GM19438 (cell line): Measurements from ENCODE around the gene CRTC1.
"Not testable (repeated sequence)": the region's sequence is repeated elsewhere in the genome, so short reads cannot be mapped to it uniquely, and the experiment has no call there.

Experiments
- ATAC-seq: cut with Tn5 transposase; IDR thresholded peaks from one replicate; pipeline ENCODE4 v1.9.1; 2021; ENCODE audit warnings: low read depth; ENCODE audit not compliant: unreplicated experiment

CRTC1 gene

DNA sequence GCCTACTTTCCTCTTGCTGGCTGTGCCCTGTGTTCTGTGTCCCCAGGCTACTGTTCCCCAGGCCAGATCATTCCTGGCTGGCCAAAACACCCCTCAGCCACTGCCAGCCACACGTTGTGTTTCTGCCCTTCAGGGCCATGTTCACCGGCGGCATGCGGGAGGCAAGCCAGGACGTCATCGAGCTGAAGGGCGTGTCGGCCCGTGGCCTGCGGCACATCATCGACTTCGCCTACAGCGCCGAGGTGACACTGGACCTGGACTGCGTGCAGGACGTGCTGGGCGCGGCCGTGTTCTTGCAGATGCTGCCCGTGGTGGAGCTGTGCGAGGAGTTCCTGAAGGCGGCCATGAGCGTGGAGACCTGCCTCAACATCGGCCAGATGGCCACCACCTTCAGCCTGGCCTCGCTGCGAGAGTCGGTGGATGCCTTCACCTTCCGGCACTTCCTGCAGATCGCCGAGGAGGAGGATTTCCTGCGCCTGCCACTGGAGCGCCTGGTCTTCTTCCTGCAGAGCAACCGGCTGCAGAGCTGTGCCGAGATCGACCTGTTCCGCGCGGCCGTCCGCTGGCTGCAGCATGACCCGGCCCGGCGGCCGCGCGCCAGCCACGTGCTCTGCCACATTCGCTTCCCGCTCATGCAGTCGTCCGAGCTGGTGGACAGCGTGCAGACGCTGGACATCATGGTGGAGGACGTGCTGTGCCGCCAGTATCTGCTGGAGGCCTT is 15.8 kb upstream of the CRTC1 start:
- ATAC-seq: no peak

DNA sequence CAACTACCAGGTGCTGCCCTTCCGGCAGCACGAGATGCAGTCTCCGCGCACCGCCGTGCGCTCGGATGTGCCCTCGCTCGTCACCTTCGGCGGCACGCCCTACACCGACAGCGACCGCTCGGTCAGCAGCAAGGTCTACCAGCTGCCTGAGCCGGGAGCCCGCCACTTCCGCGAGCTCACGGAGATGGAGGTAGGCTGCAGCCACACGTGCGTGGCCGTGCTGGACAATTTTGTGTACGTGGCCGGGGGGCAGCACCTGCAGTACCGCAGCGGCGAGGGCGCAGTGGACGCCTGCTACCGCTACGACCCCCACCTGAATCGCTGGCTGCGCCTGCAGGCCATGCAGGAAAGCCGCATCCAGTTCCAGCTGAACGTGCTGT is 15.2 kb upstream of the CRTC1 start:
- no peak for ATAC-seq

DNA sequence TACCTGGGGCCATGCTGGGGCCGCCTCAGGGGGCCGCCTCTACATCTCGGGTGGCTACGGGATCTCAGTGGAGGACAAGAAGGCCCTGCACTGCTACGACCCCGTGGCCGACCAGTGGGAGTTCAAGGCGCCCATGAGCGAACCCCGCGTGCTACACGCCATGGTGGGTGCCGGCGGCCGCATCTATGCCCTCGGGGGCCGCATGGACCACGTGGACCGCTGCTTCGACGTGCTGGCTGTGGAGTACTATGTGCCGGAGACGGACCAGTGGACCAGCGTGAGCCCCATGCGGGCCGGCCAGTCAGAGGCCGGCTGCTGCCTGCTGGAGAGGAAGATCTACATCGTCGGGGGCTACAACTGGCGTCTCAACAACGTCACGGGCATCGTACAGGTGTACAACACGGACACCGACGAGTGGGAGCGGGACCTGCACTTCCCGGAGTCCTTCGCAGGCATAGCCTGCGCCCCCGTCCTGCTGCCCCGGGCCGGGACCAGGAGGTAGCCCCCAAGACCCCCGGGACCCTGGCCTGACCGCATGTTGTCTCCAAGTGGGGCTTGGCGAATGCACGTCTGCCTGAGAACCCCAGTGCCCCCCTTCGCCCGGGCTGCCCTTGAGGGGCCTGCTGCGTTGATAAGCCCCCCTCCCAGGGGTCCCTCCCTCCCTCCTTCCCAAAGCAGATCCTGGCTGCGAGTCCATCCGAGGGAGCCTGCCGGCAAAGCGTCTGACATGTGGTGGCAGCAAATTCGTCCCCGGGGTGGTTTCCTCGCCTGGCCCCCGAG is 14.5 kb upstream of the CRTC1 start:
- ATAC-seq: no peak

DNA sequence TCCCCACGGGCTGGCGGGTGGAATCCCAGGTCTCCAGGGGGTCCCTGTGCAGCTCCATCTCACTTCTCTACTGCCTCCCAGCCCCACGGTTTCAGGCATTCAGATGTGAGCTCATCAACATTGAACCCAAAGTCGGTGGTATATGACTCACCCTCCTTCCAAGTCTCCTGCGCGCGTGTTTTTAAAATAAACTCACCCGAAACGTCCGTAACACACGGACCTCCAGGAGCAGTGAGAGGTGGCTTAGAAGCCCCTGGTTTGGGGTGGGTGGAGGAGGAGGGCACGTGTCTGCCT is 14.0 kb upstream of the CRTC1 start:
- ATAC-seq: no peak

DNA sequence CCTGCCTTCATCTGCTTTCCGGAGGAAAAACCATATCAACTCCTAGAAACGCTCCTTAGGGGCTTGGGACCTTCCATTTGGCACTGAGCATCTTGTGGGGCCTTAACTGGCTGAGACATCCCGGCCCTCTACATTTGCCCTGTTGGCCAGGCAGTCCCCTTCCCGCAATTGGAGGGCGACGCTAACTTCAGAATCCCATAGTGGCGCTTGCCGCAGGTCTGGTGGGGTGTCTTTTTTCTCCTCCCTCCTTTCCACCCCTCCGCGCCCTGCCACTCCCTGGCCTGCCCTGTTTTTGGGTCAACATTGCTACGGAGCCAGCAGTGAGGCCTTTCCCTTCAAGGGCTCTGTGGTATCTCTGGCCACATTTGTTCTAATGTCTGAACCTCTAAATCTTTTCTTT is 13.6 kb upstream of the CRTC1 start:
- no peak for ATAC-seq

DNA sequence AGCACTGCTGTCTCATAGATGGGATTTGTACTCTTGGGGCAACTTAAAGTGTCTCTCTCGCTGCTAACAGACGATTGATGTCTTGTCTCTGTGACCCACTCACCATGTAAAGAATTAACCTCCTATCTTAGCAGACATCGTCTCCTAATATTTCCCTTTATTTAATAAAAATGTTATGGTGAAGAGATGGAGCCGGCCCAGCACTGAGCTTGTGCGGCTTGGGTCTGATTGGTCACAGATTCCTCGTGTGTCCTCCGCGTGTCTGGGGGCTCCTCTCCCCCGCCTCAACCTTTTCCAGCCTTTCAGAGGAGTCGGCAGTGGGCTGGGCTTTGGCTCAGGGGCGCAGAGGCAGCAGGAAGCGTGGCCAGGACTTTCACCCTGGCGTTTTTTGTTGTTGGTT is 13.2 kb upstream of the CRTC1 start:
- no peak for ATAC-seq

DNA sequence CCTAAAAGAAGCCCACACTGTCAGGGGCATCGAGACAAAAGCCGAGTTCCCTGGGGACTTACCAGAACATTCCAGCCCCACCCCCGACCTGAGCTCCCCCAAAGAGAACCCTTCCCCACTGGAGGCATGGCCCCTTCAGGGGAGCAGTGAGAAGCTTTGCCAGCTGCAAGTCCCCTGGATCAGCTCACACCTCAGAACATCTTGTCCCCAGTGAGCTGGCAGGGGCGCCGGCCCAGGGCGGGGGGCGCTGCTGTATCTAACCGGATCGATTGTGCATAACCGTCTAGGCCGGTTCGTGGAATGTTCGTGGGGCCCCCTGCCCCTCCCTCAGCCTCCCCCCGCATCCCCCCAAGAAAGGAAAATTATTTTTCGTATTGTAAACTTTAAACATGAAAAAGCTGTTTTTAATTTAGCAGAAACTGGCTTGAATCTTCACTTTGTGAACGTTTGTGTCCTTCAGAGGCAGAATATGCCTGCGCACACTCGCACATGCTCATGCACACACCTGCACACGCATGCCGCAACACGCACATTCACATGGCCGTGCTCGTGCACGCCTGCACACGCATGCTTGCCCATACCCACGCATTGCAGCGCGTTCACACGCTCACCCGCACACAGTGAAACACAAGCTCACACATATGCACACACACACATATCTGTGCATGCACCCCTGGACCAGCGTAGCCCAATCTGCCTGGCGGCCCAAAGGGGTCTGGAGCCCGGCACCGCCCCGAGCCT is 12.0 kb upstream of the CRTC1 start:
- ATAC-seq: no peak

DNA sequence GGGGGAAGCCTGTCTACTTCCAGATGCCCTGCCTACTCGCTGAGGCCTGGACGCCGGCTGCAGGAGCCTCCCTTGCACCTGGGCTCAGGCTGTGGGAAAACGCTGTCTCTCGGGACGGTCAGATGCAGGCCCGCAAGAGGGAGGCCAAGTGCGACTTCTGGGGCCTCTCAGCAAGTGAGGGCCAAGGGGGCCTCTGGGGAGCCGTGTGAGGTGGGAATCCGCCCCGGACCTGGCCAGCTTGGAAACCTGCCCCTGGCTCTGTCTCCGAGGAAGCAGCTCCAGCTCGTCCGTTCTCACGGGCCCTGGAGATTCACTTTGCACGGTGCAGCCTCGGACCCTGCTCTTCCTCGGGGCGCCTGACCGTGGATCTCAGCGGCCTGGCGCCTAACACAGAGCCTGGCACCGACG is 11.4 kb upstream of the CRTC1 start:
- ATAC-seq: no peak

DNA sequence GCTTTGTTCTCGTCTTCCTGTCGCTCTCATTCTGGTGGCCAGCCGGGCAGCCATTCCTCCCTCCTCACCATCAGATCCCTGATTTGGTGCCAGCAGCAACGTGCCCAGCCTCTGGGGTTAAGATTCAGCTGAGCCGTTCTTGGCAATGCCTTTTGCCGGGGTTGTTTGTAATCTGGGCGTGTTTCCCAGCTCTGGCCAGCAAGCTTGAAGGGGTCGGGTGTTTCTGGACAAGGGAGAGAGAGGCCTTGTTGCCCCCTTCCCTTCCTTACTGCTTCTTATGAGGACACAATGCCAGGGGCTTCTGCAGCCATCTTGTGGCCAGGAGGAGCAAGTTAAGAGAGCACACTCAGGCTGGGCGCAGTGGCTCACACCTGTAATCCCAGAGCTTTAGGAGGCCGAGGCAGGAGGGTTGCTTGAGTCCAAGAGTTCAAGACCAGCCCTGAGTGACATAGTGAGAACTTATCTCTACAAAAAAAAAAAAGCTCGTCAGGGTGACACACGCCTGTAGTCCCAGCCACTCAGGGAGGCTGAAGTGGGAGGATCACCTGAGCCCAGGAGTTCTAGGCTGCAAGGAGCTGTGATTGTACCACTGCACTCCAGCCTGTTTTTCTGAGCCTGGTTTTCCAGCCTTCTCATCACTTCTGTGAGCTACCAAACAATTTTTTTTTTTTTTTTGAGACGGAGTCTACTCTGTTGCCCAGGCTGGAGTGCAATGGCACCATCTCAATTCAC is 10.7 kb upstream of the CRTC1 start:
- ATAC-seq: no peak

DNA sequence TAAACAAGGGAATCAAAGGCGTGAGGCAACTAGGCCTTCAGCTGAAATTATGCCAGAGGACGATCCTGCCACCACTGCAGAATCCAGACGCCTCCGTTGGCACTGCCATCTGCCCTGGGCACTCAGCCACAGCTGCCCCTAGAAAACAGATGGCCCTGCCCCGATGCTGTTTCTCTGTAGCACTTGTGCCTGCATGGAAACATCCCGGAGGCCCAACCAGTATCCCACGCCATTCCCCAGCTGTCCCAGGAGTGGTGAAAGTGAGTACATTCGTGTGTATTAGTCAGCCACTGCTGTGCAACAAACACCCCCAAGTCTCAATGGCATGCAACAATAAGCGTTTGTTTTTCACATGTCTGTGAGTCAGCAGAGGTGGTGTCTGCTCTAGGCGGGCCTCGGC is 8.9 kb upstream of the CRTC1 start:
- no peak for ATAC-seq

DNA sequence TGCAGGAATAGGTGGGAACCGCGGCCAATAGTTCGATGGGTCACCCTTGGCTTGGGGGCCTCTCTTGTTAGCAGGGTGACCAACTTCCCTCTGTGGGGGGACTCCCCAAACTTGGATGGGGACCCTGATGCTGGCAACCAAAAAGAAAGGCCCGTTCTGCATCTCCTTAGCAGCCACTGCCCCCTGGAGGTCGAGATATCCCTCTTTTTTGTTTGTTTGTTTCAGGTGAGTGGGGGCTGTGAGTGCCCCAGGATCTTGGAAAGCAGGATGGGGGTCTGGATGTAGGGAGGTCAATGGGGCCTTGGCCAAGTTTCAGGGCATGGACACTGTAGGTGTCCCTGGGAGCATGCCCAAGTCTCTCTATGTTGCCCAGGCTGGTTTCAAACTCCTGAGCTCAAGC is 7.7 kb upstream of the CRTC1 start:
- no peak for ATAC-seq

DNA sequence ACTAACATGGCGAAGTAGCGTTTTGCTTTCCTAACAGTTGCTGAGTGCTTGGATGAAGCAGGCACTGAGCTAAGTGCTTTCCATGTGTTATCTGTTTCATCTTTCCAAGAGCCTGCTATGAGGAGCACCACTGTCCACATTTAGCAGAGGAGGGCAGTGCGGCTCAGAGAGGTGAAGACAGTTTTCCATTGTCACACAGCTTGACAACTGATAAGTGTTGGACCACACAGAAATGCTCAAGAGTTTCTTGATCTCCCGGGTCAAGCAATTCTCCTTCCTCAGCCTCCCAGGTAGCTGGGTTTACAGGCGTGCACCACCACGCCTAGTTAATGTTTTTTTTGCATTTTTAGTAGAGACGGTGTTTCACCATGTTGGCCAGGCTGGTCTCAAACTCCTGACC is 6.8 kb upstream of the CRTC1 start:
- ATAC-seq: no peak

DNA sequence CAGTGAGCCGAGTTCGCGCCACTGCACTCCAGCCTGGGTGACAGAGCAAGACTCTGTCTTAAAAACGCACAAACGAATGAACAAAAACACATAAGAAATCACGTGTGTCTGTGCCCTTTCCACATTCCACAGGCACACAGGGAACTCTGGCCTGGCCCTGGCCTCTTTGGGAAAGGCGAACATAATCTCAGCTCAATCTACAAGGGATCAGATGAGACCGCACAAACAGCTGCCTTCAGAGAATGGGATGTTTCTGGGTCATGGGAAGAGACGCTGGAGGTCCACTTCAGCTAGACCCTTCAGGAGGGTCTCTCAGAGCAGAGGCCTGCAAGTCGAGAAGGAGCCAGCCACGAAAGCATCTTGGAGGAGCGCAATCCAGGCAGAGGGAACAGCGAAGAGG is 6.3 kb upstream of the CRTC1 start:
- ATAC-seq: no peak

DNA sequence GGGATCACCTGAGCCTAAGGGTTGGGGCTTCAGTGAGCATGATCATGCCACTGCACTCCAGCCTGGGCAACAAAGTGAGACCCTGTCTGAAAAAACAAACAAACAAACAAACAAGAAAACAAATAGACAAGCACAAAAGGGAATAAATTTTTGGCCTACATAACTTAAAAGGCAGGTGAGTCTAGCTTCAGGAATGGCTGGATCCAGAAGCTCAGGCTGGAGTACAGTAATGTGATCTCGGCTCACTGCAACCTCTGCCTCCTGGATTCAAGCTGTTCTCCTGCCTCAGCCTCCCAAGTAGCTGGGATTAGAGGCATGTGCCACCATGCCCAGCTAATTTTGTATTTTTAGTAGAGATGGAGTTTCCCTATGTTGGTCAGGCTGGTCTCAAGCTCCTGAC is 3.3 kb upstream of the CRTC1 start:
- not testable (repeated sequence) for ATAC-seq

DNA sequence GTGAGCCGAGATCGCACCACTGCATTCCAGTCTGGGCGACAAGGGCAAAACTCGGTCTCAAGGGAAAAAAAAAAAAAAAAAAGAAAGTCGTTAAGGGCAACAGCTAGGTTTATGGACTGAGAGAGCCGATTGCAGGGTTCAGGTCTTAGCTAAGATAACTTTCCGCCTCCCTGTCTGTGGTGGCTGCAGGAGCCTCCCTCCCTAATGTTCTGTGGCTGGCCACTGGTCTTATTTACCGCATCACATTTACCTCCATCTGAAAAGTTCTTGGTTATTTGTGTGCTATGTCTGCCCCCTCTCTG is 722 bp upstream of the CRTC1 start:
- no peak for ATAC-seq

DNA sequence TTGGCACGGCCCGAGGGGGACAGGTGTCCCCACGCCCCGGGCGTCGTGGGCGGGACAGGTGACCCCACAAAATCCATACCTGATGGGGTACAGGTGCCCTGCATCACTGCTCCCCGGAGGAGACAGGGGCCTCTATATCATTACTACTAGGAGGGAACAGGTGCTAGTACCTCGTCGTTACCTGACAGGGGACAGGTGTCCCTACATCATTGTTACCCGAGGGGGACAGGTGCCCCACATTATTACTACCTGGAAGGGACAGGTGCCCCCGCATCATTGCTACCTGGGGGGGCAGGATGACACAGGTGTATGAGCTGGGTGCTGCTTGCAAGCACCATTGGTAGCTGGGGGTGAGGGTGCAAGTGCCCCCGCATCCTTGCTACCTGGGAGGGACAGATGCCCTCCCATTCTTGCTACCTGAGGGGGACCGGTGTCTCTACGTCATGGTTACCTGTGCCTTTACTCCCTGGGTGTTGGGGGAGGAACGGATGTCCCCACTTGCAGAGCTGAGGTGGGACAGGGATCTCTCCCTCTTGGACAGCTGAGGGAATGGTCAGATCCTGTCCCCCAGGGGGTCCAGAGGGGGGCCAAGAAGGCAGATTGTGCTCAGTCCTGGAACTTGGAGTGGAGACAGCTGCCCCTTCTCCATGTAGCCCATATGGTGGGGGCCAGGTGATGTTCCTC is 620 bp downstream of the CRTC1 start:
- ATAC-seq: no peak

DNA sequence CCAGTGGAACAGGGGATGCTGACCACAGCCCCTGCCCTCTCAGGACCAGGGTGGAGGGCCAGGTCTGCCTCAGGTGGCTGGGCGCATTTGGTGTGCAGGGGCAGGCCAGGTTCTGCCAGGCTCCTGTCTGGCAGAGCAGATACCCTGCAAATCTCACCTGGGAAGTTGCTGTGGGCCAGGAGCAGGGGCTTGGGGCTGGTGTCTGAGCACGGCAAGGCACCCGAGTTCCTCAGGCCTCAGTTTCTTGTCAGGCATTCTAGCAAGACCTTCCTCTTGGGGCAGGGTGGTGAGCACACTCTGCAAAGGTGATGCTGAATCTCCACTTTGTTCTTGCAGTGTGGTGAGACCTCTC is 1.1 kb downstream of the CRTC1 start:
- ATAC-seq: no peak

DNA sequence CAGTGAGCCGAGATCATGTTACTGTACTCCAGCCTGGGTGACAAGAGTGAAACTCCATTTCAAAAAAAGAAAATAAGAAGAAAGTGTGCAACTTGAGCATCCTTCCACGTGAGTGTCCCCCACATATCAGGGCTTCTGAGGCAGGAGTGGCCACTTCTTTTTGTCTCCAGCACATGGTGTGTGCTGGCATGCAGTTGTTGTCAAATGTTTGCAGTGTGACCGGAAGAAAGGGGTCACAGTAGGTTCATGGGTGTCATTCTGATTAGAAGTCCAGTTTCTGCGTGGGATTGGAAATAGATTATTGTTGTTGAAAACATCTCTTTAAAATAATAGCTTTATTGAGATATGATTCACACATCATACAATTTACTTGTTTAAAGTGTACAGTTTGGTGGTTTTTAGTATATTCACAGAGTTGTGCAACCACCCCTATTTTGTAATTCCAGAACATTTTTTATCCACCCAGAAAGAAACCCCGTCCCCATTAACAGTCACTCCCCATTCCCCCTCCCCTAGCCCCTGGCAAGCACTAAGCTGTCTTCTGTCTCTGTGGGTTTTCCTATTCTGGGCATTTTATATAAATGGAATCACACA is 2.2 kb downstream of the CRTC1 start:
- no peak for ATAC-seq

DNA sequence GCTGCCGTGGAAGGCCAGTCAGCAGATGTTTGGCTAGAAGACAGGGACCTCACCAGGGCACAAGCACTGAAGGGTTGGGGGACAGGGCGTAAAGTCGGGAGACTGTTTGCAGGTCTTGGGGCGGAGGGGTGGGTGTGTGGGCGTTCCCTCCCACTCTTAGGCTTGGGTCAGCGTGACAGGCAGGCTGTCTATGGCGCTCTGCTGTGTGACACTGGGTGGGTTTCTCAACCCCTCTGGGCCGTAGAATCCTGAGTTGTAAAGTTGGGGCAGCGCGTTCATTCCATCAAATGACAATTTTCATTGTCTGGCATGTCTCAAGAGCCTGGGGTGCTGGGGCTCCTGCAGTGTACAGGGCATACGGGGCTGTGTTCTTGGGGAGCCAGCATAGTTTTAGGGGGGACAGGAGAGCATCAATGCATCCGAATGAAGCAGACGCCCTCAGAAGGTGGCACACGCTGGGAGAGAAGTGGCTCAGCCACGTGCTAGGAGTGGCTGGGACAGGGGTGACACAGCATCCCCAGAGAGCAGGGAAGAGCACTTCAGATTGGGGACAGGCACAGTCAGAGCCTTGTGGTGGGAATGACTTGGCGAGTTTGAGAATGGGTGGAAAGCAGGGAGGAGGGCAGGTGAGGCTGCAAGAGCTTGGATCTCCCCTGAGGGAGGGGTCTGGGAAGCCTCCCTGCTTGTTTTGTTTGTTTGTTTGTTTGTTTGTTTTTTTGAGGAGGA is 4.4 kb downstream of the CRTC1 start:
- no peak for ATAC-seq

DNA sequence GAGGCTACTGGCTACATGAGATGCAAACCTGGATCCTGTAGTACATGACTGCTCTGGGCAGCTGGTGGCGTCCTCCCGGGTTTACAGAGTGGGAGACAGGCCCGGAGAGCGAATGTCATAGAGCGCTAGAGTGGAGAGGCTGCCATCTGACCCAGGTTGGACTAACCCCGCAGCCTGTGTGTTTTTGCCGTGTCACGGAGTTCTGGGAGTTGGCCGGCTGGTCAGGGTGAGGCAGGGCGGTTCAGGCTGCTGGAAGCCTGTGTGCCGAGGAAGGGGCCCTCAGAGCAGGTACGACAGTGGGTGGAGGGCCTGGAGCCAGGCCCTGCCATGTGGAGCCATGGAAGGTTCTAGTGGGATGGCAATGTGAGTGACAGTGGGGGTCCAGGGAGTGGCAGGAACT is 12.5 kb downstream of the CRTC1 start:
- no peak for ATAC-seq
